WTC11 (cell line): ENCODE data around the gene NRXN3. TPM values are rescaled to one million over a fixed set of nuclear protein-coding genes. Genes with fewer than 3 reads are reported as not detected.

Experiments
- ATAC-seq: fragments of 200-7000 bp; cut with Tn5 transposase; 2 replicates; pipeline ENCODE4 v1.10.0; 2021; ENCODE audit warnings: mild to moderate bottlenecking, moderate library complexity
- CTCF ChIA-PET: fragments of 300-600 bp; sonication (Branson Sonifier 250); formaldehyde crosslinking; loops from one replicate; lab custom pipeline; 2021; ENCODE audit warnings: antibody characterized with exemption; lab: Charles Lee
- POLR2A ChIA-PET: fragments of 350-600 bp; sonication (Branson Sonifier 250); formaldehyde crosslinking; loops from one replicate; lab custom pipeline; 2021; ENCODE audit warnings: antibody characterized with exemption; lab: Charles Lee
- DNase-seq: peaks from one replicate; pipeline ENCODE4 v3.0.0; 2021; ENCODE audit warnings: low spot score
- H3K27ac Mint-ChIP-seq: 2 replicates; pipeline ENCODE4 v1.8.0; 2021; ENCODE audit warnings: mixed read lengths
- H3K27me3 Mint-ChIP-seq: 2 replicates; pipeline ENCODE4 v1.8.0; 2021; ENCODE audit warnings: low read depth, mild to moderate bottlenecking, moderate library complexity, mixed read lengths
- H3K36me3 Mint-ChIP-seq: 2 replicates; pipeline ENCODE4 v1.8.0; 2021; ENCODE audit warnings: mixed read lengths
- H3K4me1 Mint-ChIP-seq: 2 replicates; pipeline ENCODE4 v1.8.0; 2022; ENCODE audit warnings: mixed read lengths
- H3K4me3 Mint-ChIP-seq: 2 replicates; pipeline ENCODE4 v1.8.0; 2021; ENCODE audit warnings: mild to moderate bottlenecking, moderate library complexity, mixed read lengths
- H3K9me3 Mint-ChIP-seq: 2 replicates; pipeline ENCODE4 v1.8.0; 2021; ENCODE audit warnings: mixed read lengths
- CREM ChIP-seq: sonication (generic); formaldehyde crosslinking; IDR thresholded peaks from 2 replicates; pipeline ENCODE4 v1.8.1; 2022; ENCODE audit warnings: mild to moderate bottlenecking, missing genetic modification reagents, moderate library complexity
- EMX1 ChIP-seq: fragments of 250-450 bp; sonication (Bioruptor Pico); IDR thresholded peaks from 2 replicates; pipeline ENCODE4 v1.8.0; 2021; ENCODE audit warnings: mild to moderate bottlenecking
- GTF2I ChIP-seq: fragments of 250-450 bp; sonication (Bioruptor Pico); conservative IDR thresholded peaks from 2 replicates; pipeline ENCODE4 v1.4.0; 2021; ENCODE audit warnings: mild to moderate bottlenecking
- HMGA2 ChIP-seq: fragments of 250-450 bp; sonication (Bioruptor Pico); IDR thresholded peaks from 2 replicates; pipeline ENCODE4 v1.4.0; 2021; ENCODE audit warnings: mild to moderate bottlenecking, moderate library complexity
- IRF2 ChIP-seq: sonication (generic); formaldehyde crosslinking; IDR thresholded peaks from 2 replicates; pipeline ENCODE4 v1.8.0; 2022; ENCODE audit warnings: low read depth, missing genetic modification reagents, borderline replicate concordance
- MXD4 ChIP-seq: fragments of 250-450 bp; sonication (Bioruptor Pico); IDR thresholded peaks from 2 replicates; pipeline ENCODE4 v1.8.0; 2021; ENCODE audit warnings: mild to moderate bottlenecking, moderate library complexity, borderline replicate concordance
- NR3C1 ChIP-seq: sonication (generic); formaldehyde crosslinking; conservative IDR thresholded peaks from 2 replicates; pipeline ENCODE4 v1.8.1; 2023; ENCODE audit warnings: low read depth, mild to moderate bottlenecking, missing genetic modification reagents
- TEAD1 ChIP-seq: sonication (generic); formaldehyde crosslinking; IDR thresholded peaks from 2 replicates; pipeline ENCODE4 v1.8.0; 2022; ENCODE audit warnings: mild to moderate bottlenecking, missing genetic modification reagents
- ZNF138 ChIP-seq: sonication (generic); formaldehyde crosslinking; conservative IDR thresholded peaks from 2 replicates; pipeline ENCODE4 v1.8.1; 2022; ENCODE audit warnings: mild to moderate bottlenecking, moderate library complexity, missing genetic modification reagents
- ZNF317 ChIP-seq: sonication (generic); formaldehyde crosslinking; IDR thresholded peaks from 2 replicates; pipeline ENCODE4 v1.8.1; 2023; ENCODE audit warnings: low read depth, mild to moderate bottlenecking, moderate library complexity, missing genetic modification reagents, borderline replicate concordance
- total RNA-seq: library from RNA; stranded (reverse); gene quantifications from 3 replicates; pipeline ENCODE4 v1.2.3, GENCODE V29; 2021
- TF ChIP-seq, protein P1 (sequence below): sonication (generic); formaldehyde crosslinking; IDR thresholded peaks from 2 replicates; pipeline ENCODE4 v1.8.1; 2022; ENCODE audit warnings: missing genetic modification reagents, borderline replicate concordance
- TF ChIP-seq, protein P2 (sequence below): fragments of 250-450 bp; sonication (Bioruptor Pico); IDR thresholded peaks from 2 replicates; pipeline ENCODE4 v1.9.0; 2021; ENCODE audit warnings: moderate library complexity, mild to moderate bottlenecking, inconsistent platforms, borderline replicate concordance
- TF ChIP-seq, protein P3 (sequence below): fragments of 250-450 bp; sonication (Bioruptor Pico); IDR thresholded peaks from 2 replicates; pipeline ENCODE4 v1.9.0; 2021; ENCODE audit warnings: mild to moderate bottlenecking
- TF ChIP-seq, protein P4 (sequence below): fragments of 250-450 bp; sonication (Bioruptor Pico); IDR thresholded peaks from 2 replicates; pipeline ENCODE4 v2.1.2; 2022; ENCODE audit warnings: mild to moderate bottlenecking, moderate library complexity
- TF ChIP-seq, protein P5 (sequence below): sonication (generic); formaldehyde crosslinking; IDR thresholded peaks from 2 replicates; pipeline ENCODE4 v1.8.0; 2022; ENCODE audit warnings: mild to moderate bottlenecking, missing genetic modification reagents
- TF ChIP-seq, protein P6 (sequence below): sonication (generic); formaldehyde crosslinking; conservative IDR thresholded peaks from 2 replicates; pipeline ENCODE4 v1.8.1; 2023; ENCODE audit warnings: mild to moderate bottlenecking, low read depth, missing genetic modification reagents, moderate library complexity
- TF ChIP-seq, protein P7 (sequence below): sonication (generic); formaldehyde crosslinking; IDR thresholded peaks from 2 replicates; pipeline ENCODE4 v1.8.0; 2022; ENCODE audit warnings: mild to moderate bottlenecking, missing genetic modification reagents
- TF ChIP-seq, protein P8 (sequence below): sonication (generic); formaldehyde crosslinking; IDR thresholded peaks from 2 replicates; pipeline ENCODE4 v1.8.1; 2023; ENCODE audit warnings: mild to moderate bottlenecking, missing genetic modification reagents, borderline replicate concordance
- TF ChIP-seq, protein P9 (sequence below): sonication (generic); formaldehyde crosslinking; IDR thresholded peaks from 2 replicates; pipeline ENCODE4 v1.8.0; 2023; ENCODE audit warnings: mild to moderate bottlenecking, missing genetic modification reagents

Gene NRXN3
- total RNA-seq, 1 experiment from 2014 or later = 3.0 TPM

DNA sequence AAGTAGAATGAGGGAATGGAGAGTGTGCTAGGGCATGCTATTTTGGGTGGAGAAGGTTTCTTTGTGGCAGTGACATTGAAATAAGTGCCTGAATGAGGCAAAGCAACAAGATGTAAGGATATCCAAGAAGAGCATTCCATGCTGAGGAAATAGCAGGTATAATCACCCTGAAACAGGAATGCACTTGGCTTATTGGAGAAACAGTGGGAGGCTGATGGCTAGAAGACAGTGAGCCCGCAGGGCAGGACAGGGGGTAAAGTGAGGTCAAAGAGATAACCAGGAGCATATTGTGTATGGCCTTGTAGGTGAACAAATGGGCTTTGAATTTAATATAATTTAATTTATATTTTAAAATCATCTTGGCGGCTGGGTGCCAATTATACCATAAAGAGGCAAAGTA, 1164.1 kb downstream of the NRXN3 start (continued):
- TF ChIP-seq, protein P1, sequence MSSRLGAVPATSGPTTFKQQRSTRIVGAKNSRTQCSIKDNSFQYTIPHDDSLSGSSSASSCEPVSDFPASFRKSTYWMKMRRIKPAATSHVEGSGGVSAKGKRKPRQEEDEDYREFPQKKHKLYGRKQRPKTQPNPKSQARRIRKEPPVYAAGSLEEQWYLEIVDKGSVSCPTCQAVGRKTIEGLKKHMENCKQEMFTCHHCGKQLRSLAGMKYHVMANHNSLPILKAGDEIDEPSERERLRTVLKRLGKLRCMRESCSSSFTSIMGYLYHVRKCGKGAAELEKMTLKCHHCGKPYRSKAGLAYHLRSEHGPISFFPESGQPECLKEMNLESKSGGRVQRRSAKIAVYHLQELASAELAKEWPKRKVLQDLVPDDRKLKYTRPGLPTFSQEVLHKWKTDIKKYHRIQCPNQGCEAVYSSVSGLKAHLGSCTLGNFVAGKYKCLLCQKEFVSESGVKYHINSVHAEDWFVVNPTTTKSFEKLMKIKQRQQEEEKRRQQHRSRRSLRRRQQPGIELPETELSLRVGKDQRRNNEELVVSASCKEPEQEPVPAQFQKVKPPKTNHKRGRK (CRISPR knock-in tag) = no peak
- TF ChIP-seq MXD4 = no peak
- no peak for TF ChIP-seq IRF2
- TF ChIP-seq, protein P2, sequence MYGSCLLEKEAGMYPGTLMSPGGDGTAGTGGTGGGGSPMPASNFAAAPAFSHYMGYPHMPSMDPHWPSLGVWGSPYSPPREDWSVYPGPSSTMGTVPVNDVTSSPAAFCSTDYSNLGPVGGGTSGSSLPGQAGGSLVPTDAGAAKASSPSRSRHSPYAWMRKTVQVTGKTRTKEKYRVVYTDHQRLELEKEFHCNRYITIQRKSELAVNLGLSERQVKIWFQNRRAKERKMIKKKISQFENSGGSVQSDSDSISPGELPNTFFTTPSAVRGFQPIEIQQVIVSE (CRISPR knock-in tag) = no peak
- TF ChIP-seq, protein P3, sequence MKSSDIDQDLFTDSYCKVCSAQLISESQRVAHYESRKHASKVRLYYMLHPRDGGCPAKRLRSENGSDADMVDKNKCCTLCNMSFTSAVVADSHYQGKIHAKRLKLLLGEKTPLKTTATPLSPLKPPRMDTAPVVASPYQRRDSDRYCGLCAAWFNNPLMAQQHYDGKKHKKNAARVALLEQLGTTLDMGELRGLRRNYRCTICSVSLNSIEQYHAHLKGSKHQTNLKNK (CRISPR knock-in tag) = no peak
- no peak for TF ChIP-seq CREM (CRISPR knock-in tag)
- TF ChIP-seq, protein P4, sequence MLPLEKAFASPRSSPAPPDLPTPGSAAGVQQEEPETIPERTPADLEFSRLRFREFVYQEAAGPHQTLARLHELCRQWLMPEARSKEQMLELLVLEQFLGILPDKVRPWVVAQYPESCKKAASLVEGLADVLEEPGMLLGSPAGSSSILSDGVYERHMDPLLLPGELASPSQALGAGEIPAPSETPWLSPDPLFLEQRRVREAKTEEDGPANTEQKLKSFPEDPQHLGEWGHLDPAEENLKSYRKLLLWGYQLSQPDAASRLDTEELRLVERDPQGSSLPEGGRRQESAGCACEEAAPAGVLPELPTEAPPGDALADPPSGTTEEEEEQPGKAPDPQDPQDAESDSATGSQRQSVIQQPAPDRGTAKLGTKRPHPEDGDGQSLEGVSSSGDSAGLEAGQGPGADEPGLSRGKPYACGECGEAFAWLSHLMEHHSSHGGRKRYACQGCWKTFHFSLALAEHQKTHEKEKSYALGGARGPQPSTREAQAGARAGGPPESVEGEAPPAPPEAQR (CRISPR knock-in tag) = no peak
- TF ChIP-seq, all 79 proteins: peak for 0

DNA sequence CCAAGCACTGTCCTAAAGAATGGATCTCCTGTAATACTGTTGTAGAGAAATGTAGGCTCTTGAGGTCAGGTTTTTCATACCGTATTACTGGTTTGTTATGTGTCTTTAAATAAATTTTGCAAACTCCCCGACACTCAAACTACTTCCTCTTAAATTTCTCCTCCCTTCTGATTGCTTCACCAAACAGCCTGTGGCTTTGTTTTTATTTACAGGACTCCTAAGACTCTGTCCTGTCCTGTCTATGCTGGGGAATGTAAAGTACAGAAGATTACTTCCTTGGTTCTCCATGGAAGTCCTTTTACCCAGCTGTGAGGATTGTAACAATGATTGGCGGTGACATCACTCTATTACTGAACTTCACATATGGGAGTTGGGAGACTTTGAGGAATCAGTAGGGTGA, 1167.6 kb downstream of the NRXN3 start:
- peaks cover 3% of the 10 kb centered on the region; the same call in 1 of the 2 replicates for H3K9me3 Mint-ChIP-seq
- H3K4me3 Mint-ChIP-seq = no peak overlapping the region
- ChIA-PET POLR2A (no interaction called here), CTCF (no interaction called here)
- peaks cover 67% of the 10 kb centered on the region for H3K4me1 Mint-ChIP-seq
- no peak for ATAC-seq
- peaks cover 17% of the 10 kb centered on the region for H3K27me3 Mint-ChIP-seq
- peaks cover 3% of the 10 kb centered on the region; the same call in 1 of the 2 replicates for H3K36me3 Mint-ChIP-seq
- H3K27ac Mint-ChIP-seq = no peak overlapping the region
- no peak for DNase-seq
- no peak for TF ChIP-seq EMX1 (CRISPR knock-in tag)
- no peak for TF ChIP-seq ZNF317 (CRISPR knock-in tag)
- TF ChIP-seq ZNF138 = no peak
- TF ChIP-seq, protein P5, sequence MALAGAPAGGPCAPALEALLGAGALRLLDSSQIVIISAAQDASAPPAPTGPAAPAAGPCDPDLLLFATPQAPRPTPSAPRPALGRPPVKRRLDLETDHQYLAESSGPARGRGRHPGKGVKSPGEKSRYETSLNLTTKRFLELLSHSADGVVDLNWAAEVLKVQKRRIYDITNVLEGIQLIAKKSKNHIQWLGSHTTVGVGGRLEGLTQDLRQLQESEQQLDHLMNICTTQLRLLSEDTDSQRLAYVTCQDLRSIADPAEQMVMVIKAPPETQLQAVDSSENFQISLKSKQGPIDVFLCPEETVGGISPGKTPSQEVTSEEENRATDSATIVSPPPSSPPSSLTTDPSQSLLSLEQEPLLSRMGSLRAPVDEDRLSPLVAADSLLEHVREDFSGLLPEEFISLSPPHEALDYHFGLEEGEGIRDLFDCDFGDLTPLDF (CRISPR knock-in tag) = no peak
- no peak for TF ChIP-seq GTF2I
- TF ChIP-seq, protein P6, sequence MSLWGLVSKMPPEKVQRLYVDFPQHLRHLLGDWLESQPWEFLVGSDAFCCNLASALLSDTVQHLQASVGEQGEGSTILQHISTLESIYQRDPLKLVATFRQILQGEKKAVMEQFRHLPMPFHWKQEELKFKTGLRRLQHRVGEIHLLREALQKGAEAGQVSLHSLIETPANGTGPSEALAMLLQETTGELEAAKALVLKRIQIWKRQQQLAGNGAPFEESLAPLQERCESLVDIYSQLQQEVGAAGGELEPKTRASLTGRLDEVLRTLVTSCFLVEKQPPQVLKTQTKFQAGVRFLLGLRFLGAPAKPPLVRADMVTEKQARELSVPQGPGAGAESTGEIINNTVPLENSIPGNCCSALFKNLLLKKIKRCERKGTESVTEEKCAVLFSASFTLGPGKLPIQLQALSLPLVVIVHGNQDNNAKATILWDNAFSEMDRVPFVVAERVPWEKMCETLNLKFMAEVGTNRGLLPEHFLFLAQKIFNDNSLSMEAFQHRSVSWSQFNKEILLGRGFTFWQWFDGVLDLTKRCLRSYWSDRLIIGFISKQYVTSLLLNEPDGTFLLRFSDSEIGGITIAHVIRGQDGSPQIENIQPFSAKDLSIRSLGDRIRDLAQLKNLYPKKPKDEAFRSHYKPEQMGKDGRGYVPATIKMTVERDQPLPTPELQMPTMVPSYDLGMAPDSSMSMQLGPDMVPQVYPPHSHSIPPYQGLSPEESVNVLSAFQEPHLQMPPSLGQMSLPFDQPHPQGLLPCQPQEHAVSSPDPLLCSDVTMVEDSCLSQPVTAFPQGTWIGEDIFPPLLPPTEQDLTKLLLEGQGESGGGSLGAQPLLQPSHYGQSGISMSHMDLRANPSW = no peak
- TF ChIP-seq NR3C1 (CRISPR knock-in tag) = no peak
- no peak for TF ChIP-seq HMGA2 (CRISPR knock-in tag)
- TF ChIP-seq TEAD1 (CRISPR knock-in tag) = no peak
- TF ChIP-seq, protein P7, sequence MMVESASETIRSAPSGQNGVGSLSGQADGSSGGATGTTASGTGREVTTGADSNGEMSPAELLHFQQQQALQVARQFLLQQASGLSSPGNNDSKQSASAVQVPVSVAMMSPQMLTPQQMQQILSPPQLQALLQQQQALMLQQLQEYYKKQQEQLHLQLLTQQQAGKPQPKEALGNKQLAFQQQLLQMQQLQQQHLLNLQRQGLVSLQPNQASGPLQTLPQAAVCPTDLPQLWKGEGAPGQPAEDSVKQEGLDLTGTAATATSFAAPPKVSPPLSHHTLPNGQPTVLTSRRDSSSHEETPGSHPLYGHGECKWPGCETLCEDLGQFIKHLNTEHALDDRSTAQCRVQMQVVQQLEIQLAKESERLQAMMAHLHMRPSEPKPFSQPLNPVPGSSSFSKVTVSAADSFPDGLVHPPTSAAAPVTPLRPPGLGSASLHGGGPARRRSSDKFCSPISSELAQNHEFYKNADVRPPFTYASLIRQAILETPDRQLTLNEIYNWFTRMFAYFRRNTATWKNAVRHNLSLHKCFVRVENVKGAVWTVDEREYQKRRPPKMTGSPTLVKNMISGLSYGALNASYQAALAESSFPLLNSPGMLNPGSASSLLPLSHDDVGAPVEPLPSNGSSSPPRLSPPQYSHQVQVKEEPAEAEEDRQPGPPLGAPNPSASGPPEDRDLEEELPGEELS (CRISPR knock-in tag) = no peak
- TF ChIP-seq, protein P8, sequence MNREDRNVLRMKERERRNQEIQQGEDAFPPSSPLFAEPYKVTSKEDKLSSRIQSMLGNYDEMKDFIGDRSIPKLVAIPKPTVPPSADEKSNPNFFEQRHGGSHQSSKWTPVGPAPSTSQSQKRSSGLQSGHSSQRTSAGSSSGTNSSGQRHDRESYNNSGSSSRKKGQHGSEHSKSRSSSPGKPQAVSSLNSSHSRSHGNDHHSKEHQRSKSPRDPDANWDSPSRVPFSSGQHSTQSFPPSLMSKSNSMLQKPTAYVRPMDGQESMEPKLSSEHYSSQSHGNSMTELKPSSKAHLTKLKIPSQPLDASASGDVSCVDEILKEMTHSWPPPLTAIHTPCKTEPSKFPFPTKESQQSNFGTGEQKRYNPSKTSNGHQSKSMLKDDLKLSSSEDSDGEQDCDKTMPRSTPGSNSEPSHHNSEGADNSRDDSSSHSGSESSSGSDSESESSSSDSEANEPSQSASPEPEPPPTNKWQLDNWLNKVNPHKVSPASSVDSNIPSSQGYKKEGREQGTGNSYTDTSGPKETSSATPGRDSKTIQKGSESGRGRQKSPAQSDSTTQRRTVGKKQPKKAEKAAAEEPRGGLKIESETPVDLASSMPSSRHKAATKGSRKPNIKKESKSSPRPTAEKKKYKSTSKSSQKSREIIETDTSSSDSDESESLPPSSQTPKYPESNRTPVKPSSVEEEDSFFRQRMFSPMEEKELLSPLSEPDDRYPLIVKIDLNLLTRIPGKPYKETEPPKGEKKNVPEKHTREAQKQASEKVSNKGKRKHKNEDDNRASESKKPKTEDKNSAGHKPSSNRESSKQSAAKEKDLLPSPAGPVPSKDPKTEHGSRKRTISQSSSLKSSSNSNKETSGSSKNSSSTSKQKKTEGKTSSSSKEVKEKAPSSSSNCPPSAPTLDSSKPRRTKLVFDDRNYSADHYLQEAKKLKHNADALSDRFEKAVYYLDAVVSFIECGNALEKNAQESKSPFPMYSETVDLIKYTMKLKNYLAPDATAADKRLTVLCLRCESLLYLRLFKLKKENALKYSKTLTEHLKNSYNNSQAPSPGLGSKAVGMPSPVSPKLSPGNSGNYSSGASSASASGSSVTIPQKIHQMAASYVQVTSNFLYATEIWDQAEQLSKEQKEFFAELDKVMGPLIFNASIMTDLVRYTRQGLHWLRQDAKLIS (CRISPR knock-in tag) = no peak
- TF ChIP-seq, protein P9, sequence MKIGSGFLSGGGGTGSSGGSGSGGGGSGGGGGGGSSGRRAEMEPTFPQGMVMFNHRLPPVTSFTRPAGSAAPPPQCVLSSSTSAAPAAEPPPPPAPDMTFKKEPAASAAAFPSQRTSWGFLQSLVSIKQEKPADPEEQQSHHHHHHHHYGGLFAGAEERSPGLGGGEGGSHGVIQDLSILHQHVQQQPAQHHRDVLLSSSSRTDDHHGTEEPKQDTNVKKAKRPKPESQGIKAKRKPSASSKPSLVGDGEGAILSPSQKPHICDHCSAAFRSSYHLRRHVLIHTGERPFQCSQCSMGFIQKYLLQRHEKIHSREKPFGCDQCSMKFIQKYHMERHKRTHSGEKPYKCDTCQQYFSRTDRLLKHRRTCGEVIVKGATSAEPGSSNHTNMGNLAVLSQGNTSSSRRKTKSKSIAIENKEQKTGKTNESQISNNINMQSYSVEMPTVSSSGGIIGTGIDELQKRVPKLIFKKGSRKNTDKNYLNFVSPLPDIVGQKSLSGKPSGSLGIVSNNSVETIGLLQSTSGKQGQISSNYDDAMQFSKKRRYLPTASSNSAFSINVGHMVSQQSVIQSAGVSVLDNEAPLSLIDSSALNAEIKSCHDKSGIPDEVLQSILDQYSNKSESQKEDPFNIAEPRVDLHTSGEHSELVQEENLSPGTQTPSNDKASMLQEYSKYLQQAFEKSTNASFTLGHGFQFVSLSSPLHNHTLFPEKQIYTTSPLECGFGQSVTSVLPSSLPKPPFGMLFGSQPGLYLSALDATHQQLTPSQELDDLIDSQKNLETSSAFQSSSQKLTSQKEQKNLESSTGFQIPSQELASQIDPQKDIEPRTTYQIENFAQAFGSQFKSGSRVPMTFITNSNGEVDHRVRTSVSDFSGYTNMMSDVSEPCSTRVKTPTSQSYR = no peak
